NCI-H2196 (cell line): Measurements from ENCODE around the gene PHEX.

Experiments used
- DNase-seq: peaks from one replicate; lab custom pipeline; 2025; ENCODE audit not compliant: unreplicated experiment; lab: John Stamatoyannopoulos, UW

PHEX gene

DNA sequence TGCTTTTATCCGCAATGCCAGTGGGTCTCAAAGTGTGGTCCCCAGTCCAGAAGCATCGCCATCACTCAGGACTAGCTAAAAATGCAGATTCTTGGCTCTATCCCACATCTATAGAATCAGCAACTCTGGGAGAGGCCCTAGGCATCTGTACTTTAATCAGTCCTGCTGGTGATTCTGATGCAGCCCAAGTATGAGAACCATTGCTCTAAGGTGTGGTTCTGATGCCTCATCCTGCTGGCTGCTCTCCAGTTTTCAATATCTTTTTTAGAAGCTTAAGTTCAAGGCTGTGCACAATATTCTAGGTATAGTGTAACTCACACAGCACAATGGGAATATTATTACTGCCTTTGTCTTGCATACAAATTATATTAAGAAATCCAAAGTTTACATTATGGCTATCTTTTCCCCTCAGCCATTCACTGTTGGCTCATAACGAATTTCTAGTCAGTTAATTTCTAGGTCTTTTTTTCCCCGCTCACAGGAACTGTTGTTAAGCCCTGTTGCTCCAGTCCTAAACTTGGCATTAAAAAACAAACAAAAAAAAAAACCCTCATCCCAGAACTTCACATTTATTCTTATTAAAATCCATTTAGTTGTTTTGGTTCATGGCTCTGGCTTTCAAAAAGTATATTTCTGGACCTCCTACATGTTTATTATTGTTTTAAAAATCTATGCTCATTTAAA lies 109.1 kb downstream of the PHEX start:
- no peak for DNase-seq

DNA sequence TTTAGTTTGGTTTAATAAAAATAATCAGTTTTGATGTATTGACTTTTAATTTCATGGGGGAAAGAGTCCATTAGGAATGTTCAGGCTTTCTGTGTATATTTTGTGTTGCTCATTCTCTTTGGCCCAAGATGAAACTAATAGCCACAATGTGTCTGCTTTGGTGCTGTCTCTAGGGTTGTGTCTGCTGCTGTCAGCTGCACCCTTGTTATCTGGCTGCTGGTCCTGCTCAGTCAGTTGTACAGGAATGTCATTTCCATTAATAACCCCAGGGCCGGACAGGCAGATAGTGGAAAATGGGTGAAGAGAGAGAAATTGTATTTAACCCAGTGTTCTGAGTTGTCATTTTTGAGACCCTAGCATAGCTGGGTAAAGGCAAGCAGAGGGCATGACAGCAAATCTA lies 115.1 kb downstream of the PHEX start:
- no peak for DNase-seq

DNA sequence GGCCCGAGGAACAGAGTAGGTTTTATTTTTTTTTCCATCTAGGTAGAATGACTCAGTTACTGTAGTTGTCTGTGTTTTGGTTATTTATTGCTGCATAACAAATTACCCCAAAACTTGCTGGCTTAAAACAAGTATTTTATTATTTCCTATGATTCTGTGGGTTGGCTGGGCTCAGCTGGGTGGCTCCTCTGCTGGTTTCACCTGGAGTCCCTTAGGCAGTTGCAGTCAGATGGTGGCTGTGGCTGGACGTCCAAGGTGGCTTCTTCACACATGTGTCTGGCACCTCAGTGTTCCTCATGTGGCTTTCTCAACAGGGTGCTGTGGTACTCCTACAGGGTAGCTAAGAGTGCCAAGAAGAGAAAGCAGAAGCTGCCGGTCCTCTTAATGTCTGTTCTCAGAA lies 115.8 kb downstream of the PHEX start:
- DNase-seq = no peak

DNA sequence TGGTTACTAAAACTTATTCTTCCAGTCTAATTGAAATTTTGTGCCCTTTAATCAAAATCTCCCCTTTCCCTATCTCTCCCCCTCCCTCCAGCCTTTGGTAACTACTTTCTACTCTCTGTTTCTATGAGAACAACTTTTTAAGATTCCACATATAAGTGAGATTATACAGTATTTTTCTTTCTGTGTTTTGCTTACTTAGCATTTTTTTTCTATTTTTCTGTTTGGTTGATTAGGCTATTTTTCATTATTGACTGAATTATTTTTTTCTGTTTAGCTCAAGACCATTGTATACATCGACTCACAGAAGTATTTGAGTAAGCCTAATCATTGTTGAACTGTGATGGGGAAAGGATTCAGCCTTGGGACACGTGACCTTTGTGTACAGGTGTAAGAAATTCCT lies 116.4 kb downstream of the PHEX start:
- DNase-seq = no peak

DNA sequence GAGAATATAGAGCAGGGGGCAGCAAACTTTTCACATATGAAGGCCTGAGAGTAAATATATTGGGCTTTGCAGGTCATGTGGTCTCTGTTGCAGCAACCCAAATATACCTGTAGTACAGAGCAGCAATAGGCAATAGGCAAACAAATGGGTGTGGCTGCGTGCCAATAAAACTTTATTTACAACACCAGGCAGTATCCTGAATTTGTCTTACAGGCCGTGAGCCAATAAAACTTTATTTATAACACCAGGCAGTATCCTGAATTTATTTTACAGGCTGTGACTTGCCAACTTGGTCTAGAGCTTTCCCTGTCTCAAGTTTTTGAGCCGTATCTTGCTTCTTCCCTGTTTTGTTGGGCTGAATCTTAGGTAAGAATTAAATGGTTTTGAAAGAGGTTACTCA lies 118.2 kb downstream of the PHEX start:
- DNase-seq = no peak

DNA sequence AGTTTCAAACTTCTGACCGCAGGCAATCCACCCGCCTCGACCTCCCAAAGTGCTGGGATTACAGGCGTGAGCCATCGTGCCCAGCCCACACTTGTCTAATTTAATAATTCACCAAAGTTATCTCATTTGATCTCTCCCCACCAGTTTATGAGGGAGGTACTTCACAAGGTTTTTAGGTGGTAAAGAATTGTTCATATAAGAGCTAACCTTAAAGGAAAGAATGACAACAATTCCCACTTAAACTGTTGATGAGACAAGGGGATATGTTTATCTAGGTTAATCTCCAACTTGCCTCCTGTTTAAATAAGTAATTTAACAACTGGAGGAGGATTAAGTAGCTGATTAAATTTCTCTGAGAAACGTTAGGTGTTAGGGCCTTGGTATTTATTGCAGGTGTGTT lies 123.0 kb downstream of the PHEX start:
- no peak for DNase-seq

DNA sequence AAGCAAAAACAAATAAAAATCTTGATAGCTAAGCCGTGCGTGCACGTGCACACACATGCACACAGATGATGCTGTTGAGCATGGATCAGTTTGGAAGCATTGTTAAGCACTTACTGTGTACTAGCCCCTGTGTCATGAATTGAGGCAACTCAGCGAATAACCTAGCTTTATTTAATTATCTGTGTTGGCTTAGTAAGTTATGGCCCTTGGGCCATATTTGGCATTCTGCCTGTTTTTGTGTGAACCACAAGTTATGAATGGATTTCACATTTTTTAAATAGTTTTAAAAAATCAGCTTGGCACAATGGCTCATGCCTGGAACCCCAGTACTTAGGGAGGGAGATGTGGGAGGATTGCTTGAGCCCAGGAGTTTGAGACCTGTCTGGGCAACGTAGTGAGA lies 126.9 kb downstream of the PHEX start:
- no peak for DNase-seq

DNA sequence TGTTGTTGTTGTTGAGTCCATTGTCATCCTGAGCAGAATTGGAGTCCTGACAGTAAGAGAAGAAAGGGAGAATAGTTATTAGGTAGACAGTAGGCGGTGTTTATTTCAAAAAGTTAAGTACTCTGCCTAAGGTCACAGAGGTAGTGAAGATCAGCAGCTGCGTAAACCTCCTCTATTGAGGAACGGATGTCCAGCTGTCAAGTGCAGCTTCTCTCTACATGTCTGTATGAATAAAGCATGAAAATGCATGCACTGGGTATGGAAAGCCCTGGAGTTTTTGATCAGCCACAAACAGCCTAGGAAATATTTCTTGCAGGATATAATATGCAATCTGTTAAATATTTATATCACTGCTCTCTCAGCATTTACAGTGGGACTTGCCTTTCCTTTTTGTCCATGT lies 131.2 kb downstream of the PHEX start:
- peak; percentile 7 for DNase-seq

DNA sequence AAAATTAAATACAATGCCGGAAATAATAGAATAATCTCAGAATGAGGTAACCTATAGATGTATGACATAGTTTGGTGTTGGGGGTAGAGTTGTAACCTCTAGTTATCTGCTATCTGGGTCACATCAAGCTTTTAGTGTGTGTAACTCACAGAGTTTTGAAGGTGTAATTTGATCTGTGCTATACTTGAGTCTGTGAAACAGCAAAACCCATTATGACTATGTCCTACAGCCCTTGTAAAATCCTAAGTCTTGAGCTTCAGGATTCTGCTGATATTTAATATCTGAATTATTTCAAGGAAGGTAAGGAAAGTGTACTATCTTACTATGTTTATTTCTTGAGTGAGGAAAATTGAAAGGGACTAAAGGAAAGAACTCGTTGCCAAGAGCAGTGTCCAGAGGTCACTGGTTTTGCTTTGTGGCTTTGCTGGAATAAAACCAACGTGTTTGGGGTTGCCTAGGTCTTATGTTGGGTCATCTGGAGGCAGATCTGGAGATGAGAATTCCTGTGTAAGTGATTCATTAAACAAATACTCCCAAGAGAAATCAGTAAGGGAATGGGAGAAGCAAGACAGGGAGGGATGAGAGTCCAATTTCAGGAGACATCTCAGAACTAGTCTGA lies 132.8 kb downstream of the PHEX start:
- DNase-seq = no peak

DNA sequence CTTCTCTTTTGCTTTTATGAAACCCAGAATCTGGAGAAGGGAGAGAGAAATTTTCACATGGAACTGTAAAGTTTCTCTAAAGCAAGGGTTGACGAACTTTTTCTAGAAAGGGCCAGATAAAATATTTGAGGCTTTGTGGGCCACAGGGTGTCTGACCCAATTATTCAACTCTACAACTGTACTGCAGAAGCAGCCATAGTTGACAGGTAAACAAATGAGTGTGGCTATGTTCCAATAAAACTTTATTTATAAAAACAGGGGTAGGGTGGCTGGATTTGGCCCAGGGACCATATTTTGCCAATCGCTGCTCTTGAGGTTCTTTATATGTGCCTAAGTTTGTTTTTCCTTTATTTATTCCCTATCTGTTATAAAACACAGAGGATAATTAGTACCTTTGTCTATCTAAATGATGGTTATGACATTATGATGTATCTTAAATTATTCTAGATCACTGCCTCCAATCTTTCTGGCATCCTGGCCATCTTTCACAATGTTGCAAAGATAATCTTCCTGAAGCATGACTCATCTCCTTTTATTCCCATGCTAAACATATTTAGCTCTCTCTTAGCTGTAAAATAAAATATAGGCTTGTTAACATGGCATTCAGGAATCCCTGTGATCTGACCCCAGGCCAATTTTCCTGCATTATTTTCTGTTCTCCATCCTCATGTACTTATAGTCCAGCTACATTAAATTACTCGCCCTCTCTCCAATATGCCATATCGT lies 133.8 kb downstream of the PHEX start:
- no peak for DNase-seq

DNA sequence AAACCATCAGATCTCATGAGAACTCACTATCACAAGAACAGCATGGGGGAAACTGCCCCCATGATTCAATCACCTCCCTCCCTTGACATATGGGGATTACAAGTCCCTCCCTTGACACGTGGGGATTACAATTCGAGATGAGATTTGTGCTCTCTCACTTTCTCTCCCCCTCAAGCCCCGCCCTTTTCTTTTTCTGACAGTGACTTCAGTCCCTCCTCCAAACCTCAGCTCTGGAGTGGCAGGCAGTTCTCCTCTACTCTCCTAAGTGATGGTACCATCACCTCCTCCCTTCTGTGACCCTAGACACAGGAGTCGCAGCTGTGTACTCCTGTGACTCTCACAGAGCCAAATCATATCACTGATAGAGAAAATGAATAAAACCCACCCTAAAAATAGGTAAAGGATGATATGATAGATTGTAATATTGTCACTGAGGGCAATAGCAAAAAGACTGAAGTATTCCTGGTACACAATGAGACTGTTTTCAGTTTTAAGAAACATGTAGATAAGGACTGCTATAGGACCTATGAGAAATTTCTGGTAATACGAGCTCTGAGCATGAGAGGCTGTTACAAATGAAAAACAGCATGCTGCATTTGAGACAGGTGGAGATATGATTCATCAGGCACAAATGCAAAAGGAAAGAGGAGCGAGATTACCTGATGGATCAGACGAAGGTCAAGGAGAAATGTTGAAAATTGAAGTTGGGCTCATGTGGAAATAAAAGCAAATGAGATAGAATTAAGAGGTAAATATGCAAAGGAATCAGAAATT lies 139.3 kb downstream of the PHEX start:
- DNase-seq = no peak

DNA sequence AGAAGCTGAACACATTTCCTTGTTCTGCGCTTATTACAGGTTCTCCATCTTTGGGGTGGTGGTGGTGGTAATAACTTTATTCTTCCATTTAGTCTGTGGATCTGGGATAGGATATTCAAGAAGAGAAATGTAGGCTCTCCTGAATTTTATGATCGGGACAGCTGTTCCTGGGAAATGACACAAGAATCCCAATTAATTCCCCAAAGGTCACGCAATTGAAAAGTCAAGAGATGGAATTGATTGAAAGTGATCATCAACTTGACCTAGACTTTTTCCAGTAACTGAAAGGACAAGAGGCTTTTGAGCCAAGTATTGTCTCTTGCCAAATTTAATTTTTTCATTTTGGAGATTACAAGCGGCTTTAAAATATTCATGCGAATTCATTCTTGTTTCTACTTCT lies 141.8 kb downstream of the PHEX start:
- DNase-seq = no peak

DNA sequence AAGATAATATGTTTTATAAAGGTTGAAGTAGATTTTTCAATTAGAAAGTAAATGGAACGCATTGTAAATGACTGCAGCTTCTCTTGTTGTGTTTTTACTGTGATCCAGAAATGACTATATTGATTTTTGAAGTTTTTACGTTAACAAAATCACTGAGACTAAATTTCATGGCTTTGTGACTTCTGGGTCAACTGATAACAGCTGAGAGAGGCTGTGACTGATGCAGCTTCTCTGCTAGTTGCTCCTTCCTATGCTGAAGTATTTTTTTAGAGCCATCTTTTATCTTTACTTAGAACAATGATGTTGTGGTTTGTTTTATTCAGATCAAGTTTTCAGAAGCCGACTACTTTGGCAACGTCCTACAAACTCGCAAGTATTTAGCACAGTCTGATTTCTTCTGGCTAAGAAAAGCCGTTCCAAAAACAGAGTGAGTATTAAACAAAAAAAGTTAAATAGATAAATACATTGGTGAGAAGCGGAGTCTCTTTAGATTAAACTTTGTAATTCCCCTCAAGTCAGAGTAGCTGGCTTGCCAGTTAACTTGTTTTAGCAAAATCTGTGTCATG lies 145.9 kb downstream of the PHEX start:
- DNase-seq = no peak

DNA sequence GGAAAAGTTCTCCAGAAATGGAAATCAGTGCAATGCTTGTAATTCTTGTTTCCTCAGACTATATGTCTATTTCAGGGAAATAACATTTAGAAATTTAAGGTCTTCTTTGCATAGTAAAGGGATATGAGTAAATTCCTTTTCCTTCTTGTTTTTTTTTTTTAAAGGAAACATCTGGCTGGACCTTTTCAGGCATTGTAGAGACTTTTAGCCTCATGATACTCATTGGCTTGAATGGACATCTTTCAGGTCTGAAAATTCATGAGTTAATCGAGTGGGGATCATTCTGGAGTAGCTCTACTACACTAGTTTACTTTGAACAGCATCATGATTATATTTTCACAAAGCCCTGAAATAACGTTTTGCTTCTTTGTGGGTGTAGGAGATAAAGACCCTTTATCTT lies 152.0 kb downstream of the PHEX start:
- DNase-seq = no peak

DNA sequence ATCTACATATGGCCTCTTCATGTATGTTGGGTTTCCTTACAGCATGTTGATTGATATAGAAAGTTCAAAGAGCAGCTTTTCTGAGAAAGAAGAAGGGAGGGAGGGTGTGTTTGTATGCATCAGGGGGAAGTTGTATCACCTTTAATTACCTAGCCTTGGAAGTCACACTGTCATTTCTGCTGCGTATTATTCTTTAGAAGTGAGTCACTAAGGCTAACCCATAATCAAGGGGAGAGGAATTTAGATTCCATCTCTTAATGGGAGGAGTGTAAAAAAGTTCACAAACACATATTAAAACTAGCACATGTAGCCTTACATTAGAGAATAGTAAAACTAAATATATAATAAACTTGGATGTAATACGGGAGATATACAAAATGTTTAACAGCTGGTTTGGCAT lies 154.0 kb downstream of the PHEX start:
- DNase-seq = no peak

DNA sequence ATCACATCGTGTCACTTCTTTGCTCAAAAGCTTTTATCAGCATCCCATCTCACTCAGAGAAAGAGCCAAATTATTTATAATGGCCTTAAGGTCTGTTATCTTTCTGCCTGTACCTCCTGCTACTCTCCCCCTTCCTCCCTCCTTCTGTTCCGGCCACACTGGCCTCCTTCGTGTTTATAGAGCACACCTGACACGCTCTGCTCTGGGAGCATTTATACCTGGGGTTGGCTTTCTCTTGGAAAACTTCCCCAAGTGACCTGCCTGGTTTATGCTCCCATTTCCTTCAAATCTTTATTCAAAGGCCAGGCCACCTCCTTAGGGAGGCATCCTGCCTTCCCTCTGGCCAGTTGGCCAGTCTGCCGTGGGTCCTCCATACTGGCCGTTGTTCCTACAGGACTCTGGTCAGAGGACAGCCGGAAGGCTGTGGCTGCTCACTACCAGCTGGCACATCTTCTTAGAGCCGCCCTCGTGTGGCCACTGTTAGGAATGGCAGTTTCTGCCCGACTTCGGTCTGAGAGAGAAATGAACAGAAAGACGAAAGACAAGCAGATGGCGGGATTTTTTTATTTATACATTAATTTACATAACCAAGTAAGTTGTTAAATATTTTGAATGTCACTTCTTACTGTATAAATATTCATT lies 160.4 kb downstream of the PHEX start:
- peak; percentile 28 for DNase-seq

DNA sequence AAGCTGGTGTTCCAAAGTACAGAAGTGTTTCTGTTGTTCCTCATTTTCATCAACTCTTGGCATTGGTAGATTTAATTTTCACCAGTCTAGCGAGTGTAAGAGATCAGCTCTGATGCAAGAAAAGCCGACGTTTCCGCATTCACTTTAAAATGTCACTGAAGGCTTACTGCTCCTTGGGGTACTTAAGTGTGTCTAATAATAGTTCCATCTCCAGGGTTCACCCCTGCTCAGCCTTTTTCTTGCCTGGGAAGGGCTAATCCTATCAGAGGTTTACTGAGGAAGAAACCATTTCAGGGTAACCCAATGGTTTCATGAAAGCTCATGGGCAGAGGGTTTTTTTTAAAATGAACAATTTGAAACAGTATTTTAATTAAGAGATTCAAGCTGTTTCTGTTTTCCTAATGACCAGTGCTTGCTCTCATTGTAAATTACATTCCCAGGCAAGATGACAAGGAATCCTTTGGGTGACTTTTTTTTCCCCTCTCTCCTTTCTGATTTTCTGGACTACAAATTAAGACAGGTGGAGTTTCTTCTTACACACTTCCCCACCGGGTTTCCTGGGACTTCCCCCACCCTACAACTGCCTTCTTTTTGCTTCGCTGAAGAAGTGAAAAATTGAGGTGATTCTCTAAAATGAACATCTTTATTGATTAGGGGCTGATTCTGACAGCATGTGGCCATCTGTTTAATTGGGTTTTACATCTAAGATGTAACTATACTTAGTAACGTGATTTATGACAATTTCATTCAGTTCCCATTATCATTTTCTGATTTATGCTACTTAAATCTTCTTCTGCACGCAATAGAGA lies 161.9 kb downstream of the PHEX start:
- no peak for DNase-seq

DNA sequence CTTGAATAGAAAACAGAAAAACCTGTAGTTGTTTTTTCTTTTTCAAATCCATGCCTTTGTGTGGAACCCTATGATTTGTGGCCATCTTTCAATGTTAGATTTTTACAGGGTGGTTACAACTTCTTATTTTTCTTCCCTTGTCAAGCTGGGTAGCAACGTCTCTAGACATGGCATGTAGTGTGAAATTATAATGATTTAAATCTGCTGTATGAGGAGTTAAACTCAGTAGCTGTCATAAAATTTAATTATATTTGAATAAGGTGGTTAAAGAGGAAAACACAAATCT lies 162.5 kb downstream of the PHEX start:
- no peak for DNase-seq

DNA sequence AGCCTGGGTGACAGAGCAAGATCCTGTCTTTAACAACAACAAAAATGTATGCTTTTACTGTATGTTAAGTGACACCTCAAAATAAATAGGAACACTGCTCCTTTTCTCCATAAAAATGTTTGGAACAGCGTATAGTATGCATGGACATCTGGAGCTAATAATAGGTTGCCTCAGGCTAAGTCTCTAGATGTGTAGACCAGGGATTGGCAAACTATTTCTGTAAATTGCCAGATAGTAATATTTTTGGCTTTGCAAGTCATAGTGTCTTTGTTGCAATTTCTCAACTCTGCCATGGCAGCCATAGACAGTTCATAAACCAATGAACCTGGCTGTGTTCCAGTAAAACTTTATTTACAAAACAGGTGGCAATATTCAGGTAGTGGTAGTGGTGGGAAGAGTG lies 164.0 kb downstream of the PHEX start:
- no peak for DNase-seq

DNA sequence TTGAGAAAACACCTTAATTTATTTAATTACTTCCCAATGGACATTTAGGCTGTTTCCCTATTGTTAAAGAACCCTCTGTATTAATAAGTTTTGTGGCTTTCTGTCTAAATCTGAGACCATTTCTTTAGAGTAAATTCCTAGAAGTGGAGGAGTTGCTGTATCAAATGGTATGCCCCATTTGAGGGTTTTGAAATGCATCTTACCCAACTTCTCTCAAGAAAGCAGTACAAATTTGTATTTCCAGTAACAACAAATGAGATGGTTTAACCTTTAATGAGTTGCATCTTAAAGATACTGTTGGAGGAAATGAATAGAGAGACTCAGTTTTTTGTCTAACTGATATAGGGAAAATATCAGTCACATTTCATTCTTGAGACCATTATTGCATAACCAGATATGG lies 170.1 kb downstream of the PHEX start:
- no peak for DNase-seq
